NT2/D1 (cell line): ENCODE measurements around the gene DTNB.
"Not testable (repeated sequence)": the region's sequence is repeated elsewhere in the genome, so short reads cannot be mapped to it uniquely, and the experiment has no call there.

Experiments used
- DNase-seq: peaks from one replicate; pipeline ENCODE4 v3.0.0-alpha.2; 2011; ENCODE audit warnings: low read depth, low spot score
- H3K27me3 ChIP-seq: 2 replicates; pipeline ENCODE4 v1.6.0; 2011; ENCODE audit warnings: mild to moderate bottlenecking; ENCODE audit not compliant: insufficient read length, insufficient read depth
- H3K36me3 ChIP-seq: 2 replicates; pipeline ENCODE4 v1.6.1; 2011; ENCODE audit warnings: mild to moderate bottlenecking, low read length, mixed read lengths; ENCODE audit not compliant: insufficient read depth, insufficient read length
- H3K4me1 ChIP-seq: 2 replicates; pipeline ENCODE4 v1.5.1; 2011; ENCODE audit not compliant: insufficient read depth, insufficient read length
- H3K4me3 ChIP-seq: 2 replicates; pipeline ENCODE4 v1.5.1; 2011; ENCODE audit warnings: low read depth; ENCODE audit not compliant: insufficient read length
- H3K9ac ChIP-seq: 2 replicates; pipeline ENCODE4 v1.6.0; 2011; ENCODE audit warnings: low read depth; ENCODE audit not compliant: insufficient read length
- H3K9me3 ChIP-seq: 2 replicates; pipeline ENCODE4 v1.5.1; 2011; ENCODE audit warnings: mild to moderate bottlenecking, low read length; ENCODE audit not compliant: insufficient read depth
- SUZ12 ChIP-seq: IDR thresholded peaks from 2 replicates; pipeline ENCODE4 v1.6.1; 2011; ENCODE audit not compliant: insufficient read length, insufficient read depth; ENCODE audit errors: extremely low read depth
- YY1 ChIP-seq: IDR thresholded peaks from 2 replicates; pipeline ENCODE4 v1.6.1; 2011; ENCODE audit not compliant: insufficient read length, insufficient read depth
- ZNF274 ChIP-seq: IDR thresholded peaks from 2 replicates; pipeline ENCODE4 v1.6.1; 2011; ENCODE audit warnings: mild to moderate bottlenecking, low read depth, low read length

DTNB gene

GRCh38 chr2:25649786-25650185, 23.6 kb downstream of the DTNB start:
- Histone ChIP-seq H3K9ac (no peak overlapping the region), H3K36me3 (peaks cover 3% of the 10 kb centered on the region), H3K4me3 (no peak overlapping the region), H3K4me1 (no peaks in the 10 kb centered on the region), H3K9me3 (no peaks in the 10 kb centered on the region), H3K27me3 (no peaks in the 10 kb centered on the region)
- DNase-seq: no peak
- TF ChIP-seq SUZ12 (no peak), YY1 (no peak), ZNF274 (no peak)

DNA sequence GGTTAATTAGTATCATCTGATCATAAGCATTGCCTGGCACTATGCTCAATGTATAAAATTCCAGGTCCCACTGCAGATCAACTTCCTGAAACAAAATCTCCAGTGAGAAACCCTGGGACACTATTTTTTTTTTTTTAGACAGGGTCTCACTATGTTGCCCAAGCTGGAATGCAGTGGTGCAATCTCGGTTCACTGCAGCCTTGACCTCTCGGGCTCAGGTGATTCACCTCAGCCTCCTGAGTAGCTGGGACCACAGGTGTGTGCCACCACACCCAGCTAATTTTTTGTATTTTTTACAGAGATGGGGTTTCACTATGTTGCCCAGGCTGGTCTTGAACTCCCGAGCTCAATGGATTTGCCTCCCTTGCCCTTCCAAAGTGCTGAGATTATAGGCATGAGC, 31.1 kb downstream of the DTNB start:
- DNase-seq: no peak
- TF ChIP-seq YY1 (no peak), ZNF274 (no peak), SUZ12 (no peak)
- no peaks in the 10 kb centered on the region for H3K4me1 ChIP-seq

GRCh38 chr2:25639696-25640095, 33.7 kb downstream of the DTNB start:
- H3K9me3 ChIP-seq: no peaks in the 10 kb centered on the region
- TF ChIP-seq SUZ12: no peak
- TF ChIP-seq ZNF274: no peak
- TF ChIP-seq YY1: no peak
- no peaks in the 10 kb centered on the region for H3K27me3 ChIP-seq
- DNase-seq: no peak
- H3K9ac ChIP-seq: no peak overlapping the region
- H3K4me3 ChIP-seq: no peak overlapping the region
- no peaks in the 10 kb centered on the region for H3K4me1 ChIP-seq
- no peaks in the 10 kb centered on the region for H3K36me3 ChIP-seq

More for the DNA sequence above, 31.1 kb downstream of the DTNB start:
- Histone ChIP-seq H3K36me3 (no peaks in the 10 kb centered on the region), H3K9me3 (no peaks in the 10 kb centered on the region), H3K9ac (no peak overlapping the region), H3K27me3 (no peaks in the 10 kb centered on the region), H3K4me3 (no peak overlapping the region)

DNA sequence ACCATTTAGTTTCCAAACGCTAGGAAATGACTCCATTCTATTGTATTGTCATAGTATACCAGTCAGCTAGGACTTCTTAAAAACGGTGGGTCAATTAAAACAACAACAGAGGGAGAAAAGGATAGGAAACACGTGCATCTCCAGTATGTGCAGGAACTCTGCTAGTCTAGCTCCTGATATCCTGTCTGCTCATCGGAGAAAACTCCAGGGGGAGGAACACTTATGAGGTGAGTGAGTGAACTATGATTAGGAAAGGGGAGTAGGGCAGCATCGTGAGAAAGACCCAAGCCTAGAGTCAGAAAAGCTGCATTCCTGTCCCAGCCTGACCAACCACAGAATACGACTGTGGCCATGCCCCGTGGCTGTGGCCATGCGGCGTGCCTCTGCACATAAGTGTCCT, 34.2 kb downstream of the DTNB start:
- no peaks in the 10 kb centered on the region for H3K9me3 ChIP-seq
- H3K9ac ChIP-seq: no peak overlapping the region
- no peak overlapping the region for H3K4me3 ChIP-seq
- no peak for DNase-seq
- H3K27me3 ChIP-seq: no peaks in the 10 kb centered on the region
- H3K4me1 ChIP-seq: no peaks in the 10 kb centered on the region
- H3K36me3 ChIP-seq: no peaks in the 10 kb centered on the region
- TF ChIP-seq ZNF274: no peak

- DNase-seq: no peak
- TF ChIP-seq SUZ12 (no peak), YY1 (no peak), ZNF274 (no peak)
Measured at GRCh38 chr2:25635797-25636196, 37.6 kb downstream of the DTNB start.

DNA sequence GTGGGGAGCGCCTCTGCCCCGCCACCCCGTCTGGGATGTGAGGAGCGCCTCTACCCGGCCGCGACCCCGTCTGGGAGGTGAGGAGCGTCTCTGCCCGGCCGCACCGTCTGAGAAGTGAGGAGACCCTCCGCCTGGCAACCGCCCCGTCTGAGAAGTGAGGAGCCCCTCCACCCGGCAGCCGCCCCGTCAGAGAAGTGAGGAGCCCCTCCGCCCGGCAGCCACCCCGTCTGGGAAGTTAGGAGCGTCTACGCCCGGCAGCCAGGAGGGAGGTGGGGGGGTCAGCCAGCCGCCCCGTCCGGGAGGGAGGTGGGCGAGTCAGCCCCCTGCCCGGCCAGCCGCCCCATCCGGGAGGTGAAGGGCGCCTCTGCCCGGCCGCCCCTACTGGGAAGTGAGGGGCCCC, 39.6 kb downstream of the DTNB start:
- H3K4me3 ChIP-seq, H3K27me3 ChIP-seq, DNase-seq, H3K9ac ChIP-seq, H3K36me3 ChIP-seq, H3K9me3 ChIP-seq, H3K4me1 ChIP-seq: not testable (repeated sequence)

More at GRCh38 chr2:25635797-25636196, 37.6 kb downstream of the DTNB start:
- H3K36me3 ChIP-seq: no peaks in the 10 kb centered on the region
- H3K9ac ChIP-seq: no peak overlapping the region
- H3K4me3 ChIP-seq: no peak overlapping the region
- no peaks in the 10 kb centered on the region for H3K9me3 ChIP-seq
- no peaks in the 10 kb centered on the region for H3K4me1 ChIP-seq
- H3K27me3 ChIP-seq: no peaks in the 10 kb centered on the region

DNA sequence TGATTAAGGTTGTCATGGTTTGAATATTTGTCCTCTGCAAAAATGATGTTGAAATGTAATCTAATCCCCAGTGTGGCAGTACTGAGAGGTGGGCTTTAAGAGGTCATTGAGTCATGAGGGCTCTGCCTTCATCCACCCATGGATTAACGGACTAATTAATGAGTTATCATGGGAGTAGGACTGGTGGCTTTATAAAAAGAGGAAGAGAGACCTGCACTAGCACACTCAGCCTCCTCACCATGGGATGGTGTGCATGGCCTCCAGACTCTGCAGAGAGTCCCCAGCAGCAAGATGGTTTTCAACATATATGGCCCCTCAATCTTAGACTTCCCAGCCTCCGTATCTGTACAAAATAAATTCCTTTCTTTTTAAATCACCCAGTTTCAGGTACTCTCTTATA, 41.0 kb downstream of the DTNB start:
- no peak overlapping the region for H3K4me3 ChIP-seq
- no peak overlapping the region for H3K9ac ChIP-seq
- no peaks in the 10 kb centered on the region for H3K4me1 ChIP-seq
- peaks cover 4% of the 10 kb centered on the region for H3K36me3 ChIP-seq
- DNase-seq: no peak
- no peak for TF ChIP-seq ZNF274
- TF ChIP-seq SUZ12: no peak
- TF ChIP-seq YY1: no peak
- H3K9me3 ChIP-seq: no peaks in the 10 kb centered on the region
- no peaks in the 10 kb centered on the region for H3K27me3 ChIP-seq

DNA sequence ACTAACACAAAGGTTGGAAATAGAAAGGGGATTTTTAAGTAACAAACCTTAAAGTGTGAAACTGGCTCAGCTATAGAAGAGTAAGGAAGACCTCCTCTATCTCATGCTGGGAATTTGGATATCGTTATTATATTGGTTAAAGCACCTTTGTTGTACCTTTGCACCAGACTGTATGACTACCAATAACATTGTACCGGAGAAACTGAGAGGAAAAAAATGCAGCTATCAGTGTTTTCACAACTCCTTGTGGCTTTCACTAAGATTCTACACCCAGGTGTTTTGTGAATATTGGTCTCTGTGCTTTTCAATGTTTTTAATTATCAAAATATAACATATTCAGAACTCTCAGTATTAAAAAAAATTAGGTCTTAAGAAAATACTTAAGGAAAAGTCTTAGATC, 48.7 kb downstream of the DTNB start:
- Histone ChIP-seq H3K36me3 (peaks cover 8% of the 10 kb centered on the region), H3K27me3 (no peaks in the 10 kb centered on the region)

More for the DNA sequence above, 48.7 kb downstream of the DTNB start:
- Histone ChIP-seq H3K9ac (no peak overlapping the region), H3K4me1 (no peaks in the 10 kb centered on the region), H3K4me3 (no peak overlapping the region), H3K9me3 (no peaks in the 10 kb centered on the region)
- TF ChIP-seq SUZ12 (no peak), ZNF274 (no peak), YY1 (no peak)
- no peak for DNase-seq
